ENCODE measurements around the gene NOL9. TPM values are rescaled to one million over a fixed set of nuclear protein-coding genes. Genes with fewer than 3 reads are reported as not detected.
A peak's percentile ranks its signal among the peaks of the same experiment; 100 is the strongest.

Gene NOL9
- total RNA-seq, 6 experiments from 2014 or later: 26.4 to 36.4 (median 33.4) TPM

DNA sequence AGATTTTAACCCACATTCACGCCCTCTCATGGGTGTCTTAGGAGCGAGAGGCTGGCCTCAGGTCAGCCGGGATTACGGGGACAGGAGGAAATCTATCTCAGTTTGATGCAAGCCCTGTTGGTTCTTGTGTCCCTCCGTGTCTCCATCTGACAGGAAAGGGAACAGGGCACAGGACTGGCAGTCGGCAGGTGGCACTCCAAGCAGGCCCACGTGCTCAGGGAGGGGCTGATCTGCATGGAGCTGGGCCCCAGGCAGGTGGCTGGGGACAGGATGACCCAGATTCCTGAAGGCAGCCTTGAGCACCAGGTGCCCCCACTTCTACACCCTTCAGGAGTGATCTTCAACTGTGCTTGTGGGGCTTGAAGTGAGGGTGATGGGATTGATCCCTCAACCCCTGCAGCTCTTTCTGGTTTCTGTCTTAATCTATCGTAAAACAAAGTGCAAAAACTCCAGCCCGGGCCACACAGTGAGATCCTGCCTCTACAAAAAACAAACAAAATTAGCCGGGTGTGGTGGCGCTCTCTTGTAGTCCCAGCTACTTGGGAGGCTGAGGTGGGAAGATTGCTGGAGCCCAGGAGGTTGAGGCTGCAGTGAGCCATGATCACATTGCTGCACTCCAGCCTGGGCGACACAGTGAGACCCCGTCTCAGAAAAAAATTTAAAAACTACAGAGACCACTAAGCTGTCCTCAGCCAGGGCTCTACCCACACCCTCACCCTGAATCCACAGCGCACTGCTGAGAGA, 71.1 kb downstream of the NOL9 start:
- DNase-seq: no peak
- TF ChIP-seq CTCF (IDR thresholded peaks at IDR 0.05): no peak
- Mint-ChIP-seq H3K4me1 (ENCODE audit: low read depth) (peaks cover 8% of the 10 kb centered on the region), H3K4me3 (no peak overlapping the region), H3K27ac (no peak overlapping the region), H3K27me3 (ENCODE audit: insufficient read depth) (peaks cover 18% of the 10 kb centered on the region), H3K9me3 (no peaks in the 10 kb centered on the region), H3K36me3 (ENCODE audit: low read depth) (no peaks in the 10 kb centered on the region)

DNA sequence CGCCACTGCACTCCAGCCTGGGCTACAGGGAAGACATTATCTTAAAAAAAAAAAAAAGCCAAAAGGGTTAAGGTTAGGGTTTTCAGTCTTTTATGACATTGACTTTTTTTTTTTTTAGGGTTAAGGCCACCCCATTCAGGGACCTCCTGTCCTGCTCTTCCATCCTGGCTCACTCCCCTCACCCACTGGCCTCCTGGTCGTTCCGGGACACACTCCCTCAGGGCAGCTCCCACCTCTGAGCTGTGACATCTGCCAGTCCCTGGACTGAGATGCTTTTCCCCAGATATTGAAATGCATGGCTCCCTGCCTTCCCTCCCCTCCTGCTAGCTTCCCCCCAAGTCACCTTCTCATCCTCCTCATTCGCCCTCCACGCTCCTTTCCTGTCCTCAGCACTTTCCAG, 72.5 kb downstream of the NOL9 start:
- no peaks in the 10 kb centered on the region for H3K36me3 Mint-ChIP-seq (ENCODE audit: low read depth)
- DNase-seq: no peak
- no peak for TF ChIP-seq CTCF (IDR thresholded peaks at IDR 0.05)
- H3K9me3 Mint-ChIP-seq: no peaks in the 10 kb centered on the region
- no peak overlapping the region for H3K27ac Mint-ChIP-seq
- no peak overlapping the region for H3K4me3 Mint-ChIP-seq
- peaks cover 8% of the 10 kb centered on the region for H3K4me1 Mint-ChIP-seq (ENCODE audit: low read depth)
- H3K27me3 Mint-ChIP-seq (ENCODE audit: insufficient read depth): peaks cover 18% of the 10 kb centered on the region

DNA sequence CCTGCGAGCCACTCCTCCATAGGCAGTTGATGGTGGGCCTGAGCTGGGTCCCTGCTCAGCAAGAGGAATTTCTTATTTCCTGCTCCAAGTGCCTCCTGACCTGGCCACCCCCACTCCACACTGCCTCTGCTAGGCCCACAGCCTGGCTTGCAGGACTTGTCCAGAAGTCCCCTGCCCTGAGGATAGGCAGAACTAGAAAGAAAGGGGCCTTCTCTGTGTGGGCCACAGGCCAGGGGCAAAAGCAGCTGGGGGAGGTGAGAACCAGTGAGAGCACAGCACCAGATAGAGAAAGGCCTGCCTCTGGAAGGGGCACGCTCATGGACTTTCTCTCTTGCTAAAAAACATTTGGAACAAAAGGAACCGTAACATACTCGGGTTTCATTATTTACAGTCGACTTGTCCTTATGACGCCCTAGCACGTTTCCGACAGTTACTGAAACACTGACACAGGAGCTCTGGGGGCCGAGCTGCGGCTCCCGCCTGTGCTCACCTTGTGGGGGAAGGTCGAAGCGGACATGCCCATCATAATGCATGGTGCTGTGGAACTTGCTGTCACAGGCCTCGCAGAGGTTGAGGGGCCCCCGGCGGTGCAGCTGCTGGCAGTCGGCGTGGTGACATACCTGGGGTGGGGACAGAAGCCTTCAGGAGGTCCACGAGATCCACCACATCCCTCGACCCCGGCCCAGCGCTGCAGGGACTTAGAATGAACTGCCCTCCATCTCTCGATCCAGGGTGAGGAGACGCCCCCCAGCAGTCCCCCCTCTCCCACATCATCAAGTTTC, 77.1 kb downstream of the NOL9 start:
- no peak for TF ChIP-seq CTCF (IDR thresholded peaks at IDR 0.05)
- no peak overlapping the region for H3K4me3 Mint-ChIP-seq
- DNase-seq: no peak
- no peaks in the 10 kb centered on the region for H3K9me3 Mint-ChIP-seq
- H3K27me3 Mint-ChIP-seq (ENCODE audit: insufficient read depth): peaks cover 5% of the 10 kb centered on the region
- H3K36me3 Mint-ChIP-seq (ENCODE audit: low read depth): no peaks in the 10 kb centered on the region
- no peak overlapping the region for H3K27ac Mint-ChIP-seq
- no peaks in the 10 kb centered on the region for H3K4me1 Mint-ChIP-seq (ENCODE audit: low read depth)

DNA sequence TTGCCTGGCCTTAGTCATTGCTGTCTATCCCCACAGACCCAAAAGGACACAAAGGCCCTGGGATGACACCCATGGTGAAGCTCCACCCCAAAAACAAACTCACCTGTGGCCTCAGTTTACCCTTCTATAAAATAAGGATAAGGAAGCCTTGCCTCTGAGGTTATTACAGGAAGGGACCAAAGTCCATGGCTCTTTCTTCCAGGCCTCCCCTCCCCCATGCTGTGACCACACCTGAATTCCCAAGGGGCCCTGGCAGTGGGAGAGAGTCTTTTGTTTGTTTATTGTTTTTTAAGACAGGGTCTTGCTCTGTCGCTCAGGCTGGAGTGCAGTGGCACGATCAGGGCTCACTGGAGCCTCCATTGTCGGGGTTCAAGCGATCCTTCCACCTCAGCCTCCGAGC, 77.8 kb downstream of the NOL9 start:
- TF ChIP-seq CTCF (IDR thresholded peaks at IDR 0.05): no peak
- no peak overlapping the region for H3K4me3 Mint-ChIP-seq
- H3K36me3 Mint-ChIP-seq (ENCODE audit: low read depth): no peaks in the 10 kb centered on the region
- H3K4me1 Mint-ChIP-seq (ENCODE audit: low read depth): no peaks in the 10 kb centered on the region
- H3K27ac Mint-ChIP-seq: no peak overlapping the region
- H3K27me3 Mint-ChIP-seq (ENCODE audit: insufficient read depth): peaks cover 7% of the 10 kb centered on the region
- no peak for DNase-seq
- H3K9me3 Mint-ChIP-seq: no peaks in the 10 kb centered on the region

GRCh38 chr1:6475381-6476133, 78.8 kb downstream of the NOL9 start:
- Mint-ChIP-seq H3K27ac (no peak overlapping the region), H3K27me3 (ENCODE audit: insufficient read depth) (peaks cover 5% of the 10 kb centered on the region), H3K9me3 (no peaks in the 10 kb centered on the region), H3K36me3 (ENCODE audit: low read depth) (no peaks in the 10 kb centered on the region), H3K4me1 (ENCODE audit: low read depth) (no peaks in the 10 kb centered on the region), H3K4me3 (no peak overlapping the region)
- peak; percentile 11 for DNase-seq
- TF ChIP-seq CTCF (IDR thresholded peaks at IDR 0.05): peak; percentile 98

Measured in HFFc6 (cell line).